ENCODE results near the gene SYNE2. TPM values are rescaled to one million over a fixed set of nuclear protein-coding genes. Genes with fewer than 3 reads are reported as not detected.

The SYNE2 gene
- total RNA-seq, 2 experiments from 2014 or later: 150 to 212 TPM

DNA sequence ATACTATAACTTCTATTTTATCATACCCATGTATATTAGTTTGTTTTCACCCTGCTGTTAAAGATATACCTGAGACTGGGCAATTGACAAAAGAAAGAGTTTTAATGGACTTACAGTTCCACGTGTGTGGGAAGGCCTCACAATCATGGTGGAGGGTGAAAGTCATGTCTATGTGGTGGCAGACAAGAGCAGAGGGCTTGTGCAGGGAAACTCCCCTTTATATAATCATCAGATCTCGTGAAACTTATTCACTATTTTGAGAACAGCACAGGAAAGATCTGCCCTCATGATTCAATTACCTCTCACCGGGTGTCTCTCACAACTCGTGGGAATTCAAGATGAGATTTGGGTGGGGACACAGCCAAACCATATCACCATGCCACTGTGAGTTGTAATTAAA, 135.8 kb downstream of the SYNE2 start:
- Histone ChIP-seq H3K79me2 (ENCODE audit: insufficient read depth, low read depth, low read length) (no peaks in the 10 kb centered on the region), H3K27ac (ENCODE audit: low read depth, low read length, poor library complexity, severe bottlenecking) (no peak overlapping the region), H3K4me1 (ENCODE audit: insufficient read depth, low read length, poor library complexity, severe bottlenecking) (no peaks in the 10 kb centered on the region), H3K9me2 (ENCODE audit: insufficient read depth, low read length) (no peaks in the 10 kb centered on the region), H3K9me3 (ENCODE audit: low read length) (no peaks in the 10 kb centered on the region), H3K36me3 (ENCODE audit: insufficient read depth, low read length) (peaks cover 62% of the 10 kb centered on the region), H2AFZ (ENCODE audit: low read length) (no peak overlapping the region), H3K4me3 (ENCODE audit: low read depth, low read length, poor library complexity, severe bottlenecking) (no peak overlapping the region), H4K20me1 (ENCODE audit: insufficient read depth, low read length) (no peaks in the 10 kb centered on the region), H3K4me2 (ENCODE audit: low read length) (no peak overlapping the region)
- CTCF ChIA-PET (ENCODE audit: unreplicated experiment): no interaction called here
- POLR2A ChIA-PET: interaction anchor here (1.3 kb wide), 1 partner anchor 123 kb away, joined by 4 read pairs; no protein-coding TSS in a partner anchor
- no TSS peak for BruUV-seq (replicated peaks)
- intact Hi-C loops (cut with micrococcal nuclease; ENCODE audit: unreplicated experiment): no loop called here
- DNase-seq (ENCODE audit: low spot score): no peak
- TF ChIP-seq, protein P1, sequence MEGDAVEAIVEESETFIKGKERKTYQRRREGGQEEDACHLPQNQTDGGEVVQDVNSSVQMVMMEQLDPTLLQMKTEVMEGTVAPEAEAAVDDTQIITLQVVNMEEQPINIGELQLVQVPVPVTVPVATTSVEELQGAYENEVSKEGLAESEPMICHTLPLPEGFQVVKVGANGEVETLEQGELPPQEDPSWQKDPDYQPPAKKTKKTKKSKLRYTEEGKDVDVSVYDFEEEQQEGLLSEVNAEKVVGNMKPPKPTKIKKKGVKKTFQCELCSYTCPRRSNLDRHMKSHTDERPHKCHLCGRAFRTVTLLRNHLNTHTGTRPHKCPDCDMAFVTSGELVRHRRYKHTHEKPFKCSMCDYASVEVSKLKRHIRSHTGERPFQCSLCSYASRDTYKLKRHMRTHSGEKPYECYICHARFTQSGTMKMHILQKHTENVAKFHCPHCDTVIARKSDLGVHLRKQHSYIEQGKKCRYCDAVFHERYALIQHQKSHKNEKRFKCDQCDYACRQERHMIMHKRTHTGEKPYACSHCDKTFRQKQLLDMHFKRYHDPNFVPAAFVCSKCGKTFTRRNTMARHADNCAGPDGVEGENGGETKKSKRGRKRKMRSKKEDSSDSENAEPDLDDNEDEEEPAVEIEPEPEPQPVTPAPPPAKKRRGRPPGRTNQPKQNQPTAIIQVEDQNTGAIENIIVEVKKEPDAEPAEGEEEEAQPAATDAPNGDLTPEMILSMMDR (conservative IDR thresholded peaks at IDR 0.05; ENCODE audit: low read length): no peak

DNA sequence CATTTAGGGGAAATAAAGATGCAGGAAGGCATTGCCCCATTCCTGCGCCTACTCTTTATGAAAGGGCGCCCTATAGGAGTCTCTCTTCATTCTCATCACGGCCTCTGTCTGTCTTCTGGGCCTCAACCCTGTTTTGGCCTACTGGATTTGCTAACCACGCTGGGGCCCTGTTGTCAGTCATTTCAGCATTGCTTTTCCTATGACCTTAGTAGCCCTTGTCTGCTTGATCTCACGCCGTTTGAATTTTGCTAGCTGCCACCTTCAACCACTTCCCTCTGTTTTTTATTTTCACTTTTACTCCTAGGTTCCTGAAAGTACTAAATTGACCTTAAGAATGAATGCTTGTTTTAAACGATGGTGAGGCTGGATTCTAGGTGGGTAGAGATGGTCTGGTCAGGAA, 139.0 kb downstream of the SYNE2 start:
- Histone ChIP-seq H3K27ac (ENCODE audit: low read depth, low read length, poor library complexity, severe bottlenecking) (no peak overlapping the region), H3K4me2 (ENCODE audit: low read length) (no peak overlapping the region), H3K36me3 (ENCODE audit: insufficient read depth, low read length) (peaks cover 72% of the 10 kb centered on the region), H4K20me1 (ENCODE audit: insufficient read depth, low read length) (no peaks in the 10 kb centered on the region), H3K79me2 (ENCODE audit: insufficient read depth, low read depth, low read length) (no peaks in the 10 kb centered on the region), H3K9me2 (ENCODE audit: insufficient read depth, low read length) (no peaks in the 10 kb centered on the region), H3K4me3 (ENCODE audit: low read depth, low read length, poor library complexity, severe bottlenecking) (no peak overlapping the region), H3K9me3 (ENCODE audit: low read length) (no peaks in the 10 kb centered on the region), H2AFZ (ENCODE audit: low read length) (no peak overlapping the region), H3K4me1 (ENCODE audit: insufficient read depth, low read length, poor library complexity, severe bottlenecking) (no peaks in the 10 kb centered on the region)
- intact Hi-C loops (cut with micrococcal nuclease; ENCODE audit: unreplicated experiment): no loop called here
- CTCF ChIA-PET (ENCODE audit: unreplicated experiment): no interaction called here
- TF ChIP-seq, protein P1 (conservative IDR thresholded peaks at IDR 0.05; ENCODE audit: low read length): no peak
- no peak for TF ChIP-seq EZH2phosphoT487 (IDR thresholded peaks at IDR 0.05; ENCODE audit: borderline replicate concordance, low read depth, low read length)
- BruUV-seq (replicated peaks): no TSS peak
- DNase-seq (ENCODE audit: low spot score): no peak
- POLR2A ChIA-PET: interaction anchor here (0.5 to 0.6 kb wide), 2 partner anchors 139 to 222 kb away, joined by 3 read pairs; no protein-coding TSS in a partner anchor

DNA sequence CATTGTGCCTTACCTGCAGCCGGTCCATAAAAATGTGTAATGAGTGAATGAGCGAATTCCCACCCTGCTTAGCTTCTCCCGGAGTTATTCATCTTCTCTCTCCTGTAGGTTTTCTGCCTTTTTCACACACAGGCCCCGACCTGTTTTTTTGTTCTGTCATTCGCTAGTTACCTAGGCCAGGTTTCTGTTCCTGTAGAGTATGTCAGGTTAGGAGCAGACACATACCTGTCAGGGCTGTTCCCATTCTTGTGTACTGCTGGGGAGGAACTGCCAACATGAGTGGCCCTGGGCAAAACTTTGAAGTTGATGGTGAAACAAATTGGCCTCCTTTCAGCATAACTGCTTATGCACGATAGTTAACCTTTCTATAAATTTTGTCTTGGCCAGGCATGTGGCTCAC, 140.1 kb downstream of the SYNE2 start:
- POLR2A ChIA-PET: no interaction called here
- Histone ChIP-seq H4K20me1 (ENCODE audit: insufficient read depth, low read length) (no peaks in the 10 kb centered on the region), H3K4me1 (ENCODE audit: insufficient read depth, low read length, poor library complexity, severe bottlenecking) (no peaks in the 10 kb centered on the region), H3K36me3 (ENCODE audit: insufficient read depth, low read length) (peaks cover 77% of the 10 kb centered on the region), H3K4me2 (ENCODE audit: low read length) (no peak overlapping the region), H3K4me3 (ENCODE audit: low read depth, low read length, poor library complexity, severe bottlenecking) (no peak overlapping the region), H3K79me2 (ENCODE audit: insufficient read depth, low read depth, low read length) (no peaks in the 10 kb centered on the region), H3K9me3 (ENCODE audit: low read length) (no peaks in the 10 kb centered on the region), H3K9me2 (ENCODE audit: insufficient read depth, low read length) (no peaks in the 10 kb centered on the region), H2AFZ (ENCODE audit: low read length) (no peak overlapping the region), H3K27ac (ENCODE audit: low read depth, low read length, poor library complexity, severe bottlenecking) (no peak overlapping the region)
- DNase-seq (ENCODE audit: low spot score): no peak
- CTCF ChIA-PET (ENCODE audit: unreplicated experiment): no interaction called here
- TF ChIP-seq, protein P1 (conservative IDR thresholded peaks at IDR 0.05; ENCODE audit: low read length): no peak
- no peak for TF ChIP-seq EZH2phosphoT487 (IDR thresholded peaks at IDR 0.05; ENCODE audit: borderline replicate concordance, low read depth, low read length)
- BruUV-seq (replicated peaks): no TSS peak
- intact Hi-C loops (cut with micrococcal nuclease; ENCODE audit: unreplicated experiment): no loop called here
